Heart left ventricle (tissue), 16 donors: ENCODE results near the gene EPHB1. TPM values are rescaled to one million over a fixed set of nuclear protein-coding genes. Genes with fewer than 3 reads are reported as not detected.

ENCODE experiments used
- ATAC-seq, 4 donors: fragments of 200-7000 bp; cut with Tn5 transposase; one replicate each; pipeline ENCODE4 v1.9.1; 2020 to 2022; ENCODE audit warnings: moderate library complexity in 4 of 4, mild to moderate bottlenecking in 3 of 4, moderate number of reproducible peaks in 1 of 4
- DNase-seq, 5 donors: peaks; one replicate each; pipeline ENCODE4 v3.0.0-alpha.2; 2020
- H3K27ac ChIP-seq, 12 donors: fragments of 200-600 bp; sonication (generic) in 4 of 12; one replicate each; pipeline versions ENCODE4 v1.5.0 to v1.8.0; 2016 to 2022; ENCODE audit warnings: mild to moderate bottlenecking in 2 of 12
- H3K27me3 ChIP-seq, 9 donors: fragments of 200-600 bp; sonication (generic) in 2 of 9; one replicate each; pipeline versions ENCODE4 v1.5.1 to v1.8.0; 2016 to 2022; ENCODE audit warnings: mild to moderate bottlenecking in 3 of 9
- H3K36me3 ChIP-seq, 9 donors: fragments of 200-600 bp; sonication (generic) in 2 of 9; one replicate each; pipeline versions ENCODE4 v1.5.0 to v1.8.0; 2018 to 2022; ENCODE audit warnings: mild to moderate bottlenecking in 2 of 9
- H3K4me1 ChIP-seq, 12 donors: fragments of 200-600 bp; sonication (generic) in 4 of 12; one replicate each; pipeline versions ENCODE4 v1.5.0 to v1.8.0; 2016 to 2022; ENCODE audit warnings: mild to moderate bottlenecking in 3 of 12
- H3K4me3 ChIP-seq, 12 donors: fragments of 200-600 bp; sonication (generic) in 4 of 12; one replicate each; pipeline versions ENCODE4 v1.5.0 to v1.8.0; 2017 to 2022; ENCODE audit warnings: mild to moderate bottlenecking in 9 of 12, moderate library complexity in 4 of 12
- H3K9me3 ChIP-seq, 12 donors: fragments of 200-600 bp; sonication (generic) in 4 of 12; one replicate each; pipeline versions ENCODE4 v1.5.0 to v1.8.0; 2016 to 2022; ENCODE audit warnings: mild to moderate bottlenecking in 1 of 12
- POLR2A ChIP-seq, 2 donors: fragments of 450-650 bp; IDR thresholded peaks; one replicate each; pipeline ENCODE4 v1.6.1; 2017; ENCODE audit warnings: antibody characterized with exemption in 2 of 2, mild to moderate bottlenecking in 2 of 2, moderate library complexity in 2 of 2
- WGBS, 4 donors: extraction: QIAGEN DNeasy Blood & Tissue Kit in 2 of 4; methylation state at CpG; one replicate each; pipeline versions ENCODE4 v1.1.5 to v1.1.7; 2013 to 2018; 5-methylcytosine and 5-hydroxymethylcytosine counted together
- intact Hi-C, 10 donors: fragments of 100-400 bp; cut with DNase I; formaldehyde crosslinking; loops; one replicate each; pipeline versions ENCODE4 v1.11.1 to v1.14.2; 2022
- polyA plus RNA-seq, 2 donors: library from polyadenylated mRNA; stranded (reverse); fragments of 200-250 nt; gene quantifications; one replicate each; pipeline ENCODE4 v1.2.3, GENCODE V29; 2013
- total RNA-seq, 9 donors: library from RNA; depleted of rRNA in 2 of 9; stranded (reverse); fragments of >200 nt in 2 of 9; fragmentation: NEBNext Ultra II Directional in 3 of 9; extraction: Animal tissue kit (Norgen Biotek cat#: 25700) in 3 of 9; gene quantifications; one replicate each; pipeline versions ENCODE4 v1.1.0 to v1.2.4, GENCODE V29; 2016 to 2023
- TF ChIP-seq, protein P1 (sequence below), 12 donors: fragments of 200-600 bp; sonication (generic) in 4 of 12; IDR thresholded peaks; one replicate each; pipeline versions ENCODE4 v1.5.0 to v1.8.0; 2018 to 2022; ENCODE audit warnings: antibody characterized with exemption in 12 of 12, mild to moderate bottlenecking in 5 of 12
- donor health status: ischemic (EF 13 %, LVEDD 7.1; RV severe dilation, severe dysfunction).
- donor health status: healthy with polysubstance abuse.
- donor health status: DM: no; HTN: yes; CAD: no.
- donor health status: DM: no; HTN: no; CAD: no.
- donor health status: ischemic (EF 25% LVEDD 6.9; RV normal size, moderate dysfunction).
- donor health status: ischemic (EF 25% LVEDD 5.7; RV mildly dilated, moderate dysfunction).
- donor health status: healthy.
- donor health status: DM: yes; HTN: yes; CAD: no.
- donor health status: ischemic (EF 35%, LVEDD 5.7; RV mildly dilated, moderate dysfunction).
- donor health status: nonischemic (EF 11% LVEDD 7.7; RV severe dilation, severe dysfunction).
- donor health status: DM: yes; HTN: yes; CAD: no.
- donor health status: PGD.
- donor health status: ischemic (EF 29% LVEDD 5.4; RV normal size, mild dysfunction).
- donor health status: nonischemic (EF 23%, LVEDD 6.1; RV moderate dilation, normal function).

Gene EPHB1
- total and polyA plus RNA-seq, 11 donors: 0.31 to 2.2 (median 1.1) TPM

DNA sequence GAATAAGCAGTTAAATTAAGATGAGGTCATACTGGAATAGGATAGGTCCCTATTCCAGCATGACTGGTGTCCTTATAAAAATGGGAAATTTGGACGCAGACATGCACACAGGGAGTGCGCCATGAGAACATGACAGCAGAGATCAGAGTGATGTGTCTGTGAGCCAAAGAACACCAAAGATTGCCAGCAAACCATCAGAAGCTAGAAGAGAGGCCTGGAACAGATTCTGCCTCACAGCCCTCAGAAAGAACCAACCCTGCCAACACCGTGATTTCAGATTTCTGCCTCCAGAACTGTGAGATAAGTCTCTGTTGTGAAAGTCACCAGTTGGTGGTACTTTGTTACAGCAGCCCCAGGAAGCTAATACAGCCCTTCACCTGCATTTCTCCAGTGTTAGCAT is 34.7 kb downstream of the EPHB1 start:
- DNase-seq (no peak), ATAC-seq (no peak)
- 80 to 89% (median 84%) methylated on average over 3 of the region's 3 CpGs for WGBS, 4 donors

GRCh38 chr3:134832585-134832984 is 37.5 kb downstream of the EPHB1 start:
- H3K27ac ChIP-seq: no peak overlapping the region
- 84 to 97% (median 94%) methylated on average over 4 of the region's 4 CpGs for WGBS, 4 donors
- TF ChIP-seq, protein P1, sequence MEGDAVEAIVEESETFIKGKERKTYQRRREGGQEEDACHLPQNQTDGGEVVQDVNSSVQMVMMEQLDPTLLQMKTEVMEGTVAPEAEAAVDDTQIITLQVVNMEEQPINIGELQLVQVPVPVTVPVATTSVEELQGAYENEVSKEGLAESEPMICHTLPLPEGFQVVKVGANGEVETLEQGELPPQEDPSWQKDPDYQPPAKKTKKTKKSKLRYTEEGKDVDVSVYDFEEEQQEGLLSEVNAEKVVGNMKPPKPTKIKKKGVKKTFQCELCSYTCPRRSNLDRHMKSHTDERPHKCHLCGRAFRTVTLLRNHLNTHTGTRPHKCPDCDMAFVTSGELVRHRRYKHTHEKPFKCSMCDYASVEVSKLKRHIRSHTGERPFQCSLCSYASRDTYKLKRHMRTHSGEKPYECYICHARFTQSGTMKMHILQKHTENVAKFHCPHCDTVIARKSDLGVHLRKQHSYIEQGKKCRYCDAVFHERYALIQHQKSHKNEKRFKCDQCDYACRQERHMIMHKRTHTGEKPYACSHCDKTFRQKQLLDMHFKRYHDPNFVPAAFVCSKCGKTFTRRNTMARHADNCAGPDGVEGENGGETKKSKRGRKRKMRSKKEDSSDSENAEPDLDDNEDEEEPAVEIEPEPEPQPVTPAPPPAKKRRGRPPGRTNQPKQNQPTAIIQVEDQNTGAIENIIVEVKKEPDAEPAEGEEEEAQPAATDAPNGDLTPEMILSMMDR (IDR thresholded peaks at IDR 0.05): no peak
- no peak for TF ChIP-seq POLR2A (IDR thresholded peaks at IDR 0.05)

More for the DNA sequence above, 34.7 kb downstream of the EPHB1 start:
- TF ChIP-seq POLR2A (IDR thresholded peaks at IDR 0.05): no peak
- TF ChIP-seq, protein P1 (IDR thresholded peaks at IDR 0.05): no peak
- Histone ChIP-seq H3K9me3 (no peaks in the 10 kb centered on the region), H3K4me1 (no peaks in the 10 kb centered on the region), H3K27me3 (no peaks in the 10 kb centered on the region), H3K36me3 (no peaks in the 10 kb centered on the region), H3K4me3 (no peak overlapping the region), H3K27ac (no peak overlapping the region)
- intact Hi-C loops: no loop called here

DNA sequence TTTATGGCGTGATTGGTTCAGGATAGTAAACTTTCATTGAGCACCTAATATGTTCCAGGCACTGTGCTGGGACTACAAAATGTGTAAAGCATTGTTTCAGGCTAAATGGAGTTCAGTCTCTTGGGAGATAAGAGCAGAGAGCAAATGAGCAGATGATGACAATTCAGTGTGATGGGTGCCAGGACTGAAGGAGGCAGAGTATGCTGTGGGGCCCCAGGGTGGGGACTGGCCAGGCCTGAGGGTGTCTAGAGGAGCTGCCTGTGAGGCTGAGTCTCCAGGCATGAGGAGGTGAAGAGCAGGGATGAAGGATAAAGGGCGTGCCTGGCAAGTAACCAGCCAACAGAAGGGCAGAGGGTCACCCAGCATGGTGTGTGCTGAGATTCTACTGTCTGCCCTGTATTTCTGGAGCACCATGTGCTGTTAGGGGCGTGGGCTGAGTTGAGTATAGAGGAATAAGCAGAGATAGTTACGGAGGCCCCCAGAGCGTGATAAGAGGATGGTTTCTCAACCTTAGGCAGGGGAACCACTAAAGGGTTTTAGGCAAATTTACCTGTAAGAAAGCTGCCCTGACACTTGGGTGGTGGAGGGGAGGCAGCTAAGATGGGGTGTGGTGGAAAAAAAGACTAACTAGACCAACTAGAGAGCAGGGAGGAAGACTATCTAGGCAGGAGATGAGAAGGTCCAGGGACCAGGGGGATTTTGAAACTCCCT is 38.5 kb downstream of the EPHB1 start:
- 69 to 84% (median 82%) methylated on average over 5 of the region's 5 CpGs for WGBS, 4 donors
- TF ChIP-seq POLR2A (IDR thresholded peaks at IDR 0.05): no peak
- TF ChIP-seq, protein P1 (IDR thresholded peaks at IDR 0.05): no peak
- intact Hi-C loops: no loop called here
- ATAC-seq: peak in 1 of 4 donors; percentile 15
- no peaks in the 10 kb centered on the region for H3K27me3 ChIP-seq
- H3K27ac ChIP-seq: no peak overlapping the region
- no peak overlapping the region for H3K4me3 ChIP-seq
- H3K36me3 ChIP-seq: no peaks in the 10 kb centered on the region
- no peak for DNase-seq
- peaks cover 0 to 4% (median 0%) of the 10 kb centered on the region in 12 donors for H3K9me3 ChIP-seq
- H3K4me1 ChIP-seq: no peaks in the 10 kb centered on the region

More at GRCh38 chr3:134832585-134832984, 37.5 kb downstream of the EPHB1 start:
- no peaks in the 10 kb centered on the region for H3K4me1 ChIP-seq
- DNase-seq: no peak
- no peaks in the 10 kb centered on the region for H3K36me3 ChIP-seq
- no peak overlapping the region for H3K4me3 ChIP-seq
- H3K27me3 ChIP-seq: no peaks in the 10 kb centered on the region
- intact Hi-C loops: no loop called here
- ATAC-seq: no peak
- no peaks in the 10 kb centered on the region for H3K9me3 ChIP-seq

DNA sequence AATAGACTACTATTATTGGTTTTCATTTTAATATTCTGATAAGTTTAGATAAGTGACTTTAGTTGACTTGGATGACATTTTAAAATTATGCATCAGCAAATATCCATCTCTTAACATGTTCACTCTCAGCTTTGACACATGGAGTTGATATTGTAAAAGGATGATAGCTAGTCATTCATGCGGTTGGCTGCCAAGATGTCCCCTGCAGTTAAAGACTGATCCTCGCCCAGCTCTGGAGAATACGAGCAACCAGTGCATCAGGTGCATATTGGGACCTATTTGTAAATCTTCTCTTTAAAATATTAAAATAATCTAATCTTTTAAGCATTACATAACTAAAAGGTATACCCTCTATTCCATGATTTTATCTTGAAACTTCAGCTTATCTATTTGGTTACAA is 41.9 kb downstream of the EPHB1 start:
- 47 to 70% (median 66%) methylated on average over 3 of the region's 3 CpGs for WGBS, 4 donors
- no peak for TF ChIP-seq POLR2A (IDR thresholded peaks at IDR 0.05)
- TF ChIP-seq, protein P1 (IDR thresholded peaks at IDR 0.05): no peak

More for the DNA sequence above, 41.9 kb downstream of the EPHB1 start:
- Histone ChIP-seq H3K4me3 (no peak overlapping the region), H3K27me3 (no peaks in the 10 kb centered on the region), H3K4me1 (no peaks in the 10 kb centered on the region), H3K9me3 (peaks cover 0 to 10% (median under 1%) of the 10 kb centered on the region in 12 donors), H3K36me3 (no peaks in the 10 kb centered on the region), H3K27ac (no peak overlapping the region)
- intact Hi-C loops: no loop called here
- ATAC-seq (no peak), DNase-seq (no peak)
